ENCODE data around the gene FADS3.

The FADS3 gene

DNA sequence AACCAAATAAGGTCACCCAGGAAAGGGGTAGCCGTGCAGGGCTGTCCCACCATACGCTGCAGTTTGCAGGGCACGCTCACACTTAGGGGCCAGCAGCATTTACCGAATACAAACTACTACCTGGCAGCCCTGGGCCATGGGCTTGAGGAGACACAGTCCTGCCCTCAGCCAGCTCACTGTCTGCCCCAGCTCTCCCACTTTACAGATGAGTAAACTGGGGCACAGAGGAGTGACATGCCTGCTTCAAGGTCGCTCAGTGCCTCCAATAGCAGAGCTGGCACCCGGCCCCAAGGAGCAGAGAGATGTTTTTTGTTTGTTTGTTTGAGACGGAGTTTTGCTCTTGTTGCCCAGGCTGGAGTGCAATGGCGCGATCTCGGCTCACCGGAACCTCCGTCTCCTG is 2.8 kb downstream of the FADS3 start:
- in situ Hi-C loops (cut with HindIII; ENCODE audit: low pct_ligation_motif_present, low sequenced_read_pairs): no loop called here
- Histone ChIP-seq H3K36me3 (replicated peaks) (no peaks in the 10 kb centered on the region), H3K27ac (no peak overlapping the region), H3K4me3 (ENCODE audit: low read depth, low read length) (no peak overlapping the region), H3K27me3 (replicated peaks) (no peaks in the 10 kb centered on the region)
- no peak for DNase-seq
- TF ChIP-seq, protein P1, sequence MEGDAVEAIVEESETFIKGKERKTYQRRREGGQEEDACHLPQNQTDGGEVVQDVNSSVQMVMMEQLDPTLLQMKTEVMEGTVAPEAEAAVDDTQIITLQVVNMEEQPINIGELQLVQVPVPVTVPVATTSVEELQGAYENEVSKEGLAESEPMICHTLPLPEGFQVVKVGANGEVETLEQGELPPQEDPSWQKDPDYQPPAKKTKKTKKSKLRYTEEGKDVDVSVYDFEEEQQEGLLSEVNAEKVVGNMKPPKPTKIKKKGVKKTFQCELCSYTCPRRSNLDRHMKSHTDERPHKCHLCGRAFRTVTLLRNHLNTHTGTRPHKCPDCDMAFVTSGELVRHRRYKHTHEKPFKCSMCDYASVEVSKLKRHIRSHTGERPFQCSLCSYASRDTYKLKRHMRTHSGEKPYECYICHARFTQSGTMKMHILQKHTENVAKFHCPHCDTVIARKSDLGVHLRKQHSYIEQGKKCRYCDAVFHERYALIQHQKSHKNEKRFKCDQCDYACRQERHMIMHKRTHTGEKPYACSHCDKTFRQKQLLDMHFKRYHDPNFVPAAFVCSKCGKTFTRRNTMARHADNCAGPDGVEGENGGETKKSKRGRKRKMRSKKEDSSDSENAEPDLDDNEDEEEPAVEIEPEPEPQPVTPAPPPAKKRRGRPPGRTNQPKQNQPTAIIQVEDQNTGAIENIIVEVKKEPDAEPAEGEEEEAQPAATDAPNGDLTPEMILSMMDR (IDR thresholded peaks at IDR 0.05; ENCODE audit: low read depth, low read length, missing control alignments): no peak

- Histone ChIP-seq H3K4me3 (ENCODE audit: low read depth, low read length) (no peak overlapping the region), H3K36me3 (replicated peaks) (no peaks in the 10 kb centered on the region), H3K27ac (no peak overlapping the region), H3K27me3 (replicated peaks) (no peaks in the 10 kb centered on the region)
- TF ChIP-seq, protein P1 (IDR thresholded peaks at IDR 0.05; ENCODE audit: low read depth, low read length, missing control alignments): no peak
- peak; percentile 86 for DNase-seq
- in situ Hi-C loops (cut with HindIII; ENCODE audit: low pct_ligation_motif_present, low sequenced_read_pairs): no loop called here
These were observed 3.4 kb downstream of the FADS3 start for GRCh38 chr11:61887839-61888494.

- TF ChIP-seq, protein P1 (IDR thresholded peaks at IDR 0.05; ENCODE audit: low read depth, low read length, missing control alignments): no peak
- in situ Hi-C loops (cut with HindIII; ENCODE audit: low pct_ligation_motif_present, low sequenced_read_pairs): no loop called here
- Histone ChIP-seq H3K27me3 (replicated peaks) (no peaks in the 10 kb centered on the region), H3K4me3 (ENCODE audit: low read depth, low read length) (no peak overlapping the region), H3K27ac (no peak overlapping the region), H3K36me3 (replicated peaks) (no peaks in the 10 kb centered on the region)
- no peak for DNase-seq
These were observed 4.7 kb downstream of the FADS3 start for GRCh38 chr11:61886643-61887042.

- H3K27me3 ChIP-seq (replicated peaks): no peaks in the 10 kb centered on the region
- H3K36me3 ChIP-seq (replicated peaks): no peaks in the 10 kb centered on the region
- TF ChIP-seq, protein P1 (IDR thresholded peaks at IDR 0.05; ENCODE audit: low read depth, low read length, missing control alignments): no peak
- no peak for DNase-seq
- H3K27ac ChIP-seq: no peak overlapping the region
- in situ Hi-C loops (cut with HindIII; ENCODE audit: low pct_ligation_motif_present, low sequenced_read_pairs): no loop called here
- no peak overlapping the region for H3K4me3 ChIP-seq (ENCODE audit: low read depth, low read length)
These were observed 5.4 kb downstream of the FADS3 start for GRCh38 chr11:61885784-61886580.

- no peak overlapping the region for H3K27ac ChIP-seq
- TF ChIP-seq, protein P1 (IDR thresholded peaks at IDR 0.05; ENCODE audit: low read depth, low read length, missing control alignments): no peak
- in situ Hi-C loops (cut with HindIII; ENCODE audit: low pct_ligation_motif_present, low sequenced_read_pairs): no loop called here
- no peak for DNase-seq
- no peaks in the 10 kb centered on the region for H3K27me3 ChIP-seq (replicated peaks)
- H3K4me3 ChIP-seq (ENCODE audit: low read depth, low read length): no peak overlapping the region
- H3K36me3 ChIP-seq (replicated peaks): no peaks in the 10 kb centered on the region
These were observed 6.1 kb downstream of the FADS3 start for GRCh38 chr11:61885166-61885778.
